ENCODE results near the gene ARMC9.

Gene ARMC9

GRCh38 chr2:231293163-231293562, 94.7 kb downstream of the ARMC9 start:
- no peak for TF ChIP-seq CTCF (conservative IDR thresholded peaks at IDR 0.05; ENCODE audit: low read length)
- no peak overlapping the region for H3K4me3 ChIP-seq (ENCODE audit: low read length)
- DNase-seq (ENCODE audit: low read depth): no peak

- DNase-seq (ENCODE audit: low read depth): no peak
- H3K4me3 ChIP-seq (ENCODE audit: low read length): no peak overlapping the region
- no peak for TF ChIP-seq CTCF (conservative IDR thresholded peaks at IDR 0.05; ENCODE audit: low read length)
Measured at GRCh38 chr2:231294116-231294515, 95.7 kb downstream of the ARMC9 start.

GRCh38 chr2:231294571-231295362, 96.3 kb downstream of the ARMC9 start:
- no peak for TF ChIP-seq CTCF (conservative IDR thresholded peaks at IDR 0.05; ENCODE audit: low read length)
- H3K4me3 ChIP-seq (ENCODE audit: low read length): no peak overlapping the region
- DNase-seq (ENCODE audit: low read depth): no peak

DNA sequence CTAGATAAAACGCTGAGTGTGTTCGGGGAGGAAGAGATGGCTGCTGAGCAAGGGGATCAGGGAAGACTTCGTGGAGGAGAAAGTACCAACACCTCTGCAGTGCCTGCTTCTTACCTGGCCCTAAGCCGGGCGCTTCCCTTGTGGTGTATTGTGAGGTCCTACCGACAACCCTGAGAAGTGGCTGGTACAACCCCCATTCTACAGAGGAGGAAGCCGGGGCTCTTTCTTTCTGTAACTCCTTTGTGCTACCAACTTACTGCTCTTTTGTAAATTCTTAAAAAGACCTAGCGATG, 96.9 kb downstream of the ARMC9 start:
- no peak overlapping the region for H3K4me3 ChIP-seq (ENCODE audit: low read length)
- DNase-seq (ENCODE audit: low read depth): no peak
- TF ChIP-seq CTCF (conservative IDR thresholded peaks at IDR 0.05; ENCODE audit: low read length): no peak

GRCh38 chr2:231296401-231296974, 98.1 kb downstream of the ARMC9 start:
- no peak for TF ChIP-seq CTCF (conservative IDR thresholded peaks at IDR 0.05; ENCODE audit: low read length)
- DNase-seq (ENCODE audit: low read depth): no peak
- no peak overlapping the region for H3K4me3 ChIP-seq (ENCODE audit: low read length)

DNA sequence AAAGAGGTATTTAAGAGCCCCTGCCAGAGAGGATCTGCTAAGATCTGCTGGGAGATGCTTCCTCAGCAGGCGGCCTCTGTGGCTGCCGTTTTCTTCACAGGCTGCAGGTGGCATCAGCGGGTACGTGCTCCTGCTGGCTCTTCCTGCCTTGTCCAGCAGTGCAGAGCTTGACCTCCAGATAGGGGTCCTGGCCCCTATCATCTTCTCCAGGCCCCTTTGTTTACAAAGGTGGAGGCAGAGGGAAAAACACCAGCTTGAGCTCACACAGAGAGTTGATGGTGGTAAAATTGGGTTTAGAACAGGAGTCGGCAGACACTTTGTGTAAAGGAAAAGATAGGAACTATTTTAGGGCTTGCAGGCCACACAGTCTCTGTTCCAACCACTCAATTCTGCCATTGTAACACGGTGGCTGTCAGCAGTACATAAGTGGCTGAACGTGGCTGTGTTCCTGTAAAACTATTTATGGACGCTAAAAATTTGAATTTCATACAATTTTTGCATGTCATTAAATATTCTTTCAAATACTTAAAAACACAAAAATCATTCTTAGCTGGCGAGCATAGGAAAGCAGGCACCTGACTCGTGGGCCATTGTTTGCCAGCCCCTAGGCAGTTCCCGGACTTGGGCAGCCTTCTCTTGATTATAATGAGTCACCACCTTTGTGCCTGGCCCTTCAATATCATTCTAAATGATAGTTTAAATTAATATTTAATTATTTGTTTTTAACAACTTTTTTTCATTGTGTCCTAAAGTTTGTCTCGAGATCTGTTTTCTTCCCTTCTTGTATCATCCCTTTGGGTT, 98.9 kb downstream of the ARMC9 start:
- DNase-seq (ENCODE audit: low read depth): peak; percentile 53
- no peak overlapping the region for H3K4me3 ChIP-seq (ENCODE audit: low read length)
- TF ChIP-seq CTCF (conservative IDR thresholded peaks at IDR 0.05; ENCODE audit: low read length): peak; percentile 72

All from AG10803 (cell line).